HCT116 (cell line): ENCODE results near the gene AKT3. TPM values are rescaled to one million over a fixed set of nuclear protein-coding genes. Genes with fewer than 3 reads are reported as not detected.

ENCODE experiments used
- ATAC-seq: fragments of 200-7000 bp; cut with Tn5 transposase; 2 replicates; pipeline ENCODE4 v1.9.1; 2020; ENCODE audit warnings: mild to moderate bottlenecking, moderate library complexity
- BruUV-seq: library from RNA; stranded (reverse); fragments of 400-500 nt; replicated peaks from 2 replicates; lab custom pipeline; 2021; lab: Mats Ljungman, UMichigan
- CTCF ChIA-PET: fragments of 300-600 bp; sonication (Branson Sonifier 250); formaldehyde crosslinking; loops from one replicate; lab custom pipeline; 2021; ENCODE audit warnings: antibody characterized with exemption; lab: Charles Lee
- POLR2A ChIA-PET: fragments of 300-600, 350-600 bp; sonication (Branson Sonifier 250); formaldehyde crosslinking; loops from one replicate; lab custom pipeline; 2021; ENCODE audit warnings: antibody characterized with exemption; lab: Charles Lee
- RAD21 ChIA-PET, 2 experiments: fragments of 300-600 bp; sonication (Branson Sonifier 250); formaldehyde crosslinking; loops; one replicate each; lab custom pipeline; 2023; ENCODE audit warnings: low total read pairs in 2 of 2; ENCODE audit not compliant: uncharacterized antibody in 2 of 2, unreplicated experiment in 2 of 2, low non-redundant PET in 1 of 2; lab: Charles Lee
- DNase-seq: peaks from one replicate; pipeline ENCODE4 v3.0.0-alpha.2; 2010; ENCODE audit warnings: low read depth, low spot score
- H2AFZ ChIP-seq: fragments of 200-600 bp; shearing (Covaris generic), sonication (generic); 2 replicates; pipeline ENCODE4 v1.6.1; 2017; ENCODE audit warnings: low read depth, mixed run types, mixed read lengths, antibody characterized with exemption, low read length; ENCODE audit not compliant: poor library complexity, severe bottlenecking
- H3K27ac ChIP-seq: 2 replicates; pipeline ENCODE4 v1.5.1; 2012; ENCODE audit warnings: low read depth, low read length
- H3K27me3 ChIP-seq: fragments of 200-600 bp; sonication (generic); 2 replicates; pipeline ENCODE4 v1.6.1; 2016; ENCODE audit warnings: mixed run types, low read length, mixed read lengths; ENCODE audit not compliant: insufficient read depth
- H3K36me3 ChIP-seq, 2 experiments: fragments of 200-500 bp in 1 of 2; fragments of 200-600 bp in 1 of 2; sonication (Bioruptor generic) in 1 of 2; sonication (generic) in 1 of 2; 2 replicates each; pipeline versions ENCODE4 v1.5.1 to v1.6.1; 2014 to 2016; ENCODE audit warnings: low read length in 2 of 2, inconsistent platforms in 1 of 2, mixed read lengths in 1 of 2, mixed run types in 1 of 2; ENCODE audit not compliant: insufficient read depth in 2 of 2, control insufficient read depth in 1 of 2
- H3K4me1 ChIP-seq, 2 experiments: fragments of 200-600 bp in 1 of 2; sonication (generic) in 1 of 2; 2 replicates each; pipeline versions ENCODE4 v1.5.1 to v1.6.1; 2012 to 2017; ENCODE audit warnings: low read length in 2 of 2, inconsistent platforms in 1 of 2, mild to moderate bottlenecking in 1 of 2, mixed read lengths in 1 of 2, mixed run types in 1 of 2, moderate library complexity in 1 of 2; ENCODE audit not compliant: insufficient read depth in 2 of 2, control insufficient read depth in 1 of 2
- H3K4me2 ChIP-seq: fragments of 200-600 bp; sonication (generic); 2 replicates; pipeline ENCODE4 v1.6.1; 2017; ENCODE audit warnings: mixed run types, low read length, mixed read lengths
- H3K4me3 ChIP-seq, 2 experiments: fragments of 200-600 bp in 1 of 2; sonication (generic) in 1 of 2; replicated peaks in 1 of 2; 2 replicates each; pipeline ENCODE4 v1.5.1; 2011 to 2016; ENCODE audit warnings: low read length in 2 of 2, control low read depth in 1 of 2, low read depth in 1 of 2, mild to moderate bottlenecking in 1 of 2, mixed read lengths in 1 of 2, mixed run types in 1 of 2
- H3K79me2 ChIP-seq: fragments of 200-600 bp; sonication (generic); 2 replicates; pipeline ENCODE4 v1.6.1; 2017; ENCODE audit warnings: mild to moderate bottlenecking, mixed run types, low read length, moderate library complexity, mixed read lengths; ENCODE audit not compliant: insufficient read depth
- H3K9ac ChIP-seq: fragments of 200-600 bp; sonication (generic); 2 replicates; pipeline ENCODE4 v1.6.1; 2016; ENCODE audit warnings: low read length, mixed read lengths
- H3K9me2 ChIP-seq: fragments of 200-600 bp; sonication (generic), shearing (Covaris generic); 2 replicates; pipeline ENCODE4 v1.6.1; 2017; ENCODE audit warnings: mixed run types, mild to moderate bottlenecking, moderate library complexity; ENCODE audit not compliant: insufficient read depth
- H3K9me3 ChIP-seq, 2 experiments: fragments of 200-500 bp in 1 of 2; fragments of 200-600 bp in 1 of 2; sonication (Bioruptor generic) in 1 of 2; sonication (generic) in 1 of 2; 2 replicates each; pipeline ENCODE4 v1.6.1; 2014 to 2017; ENCODE audit warnings: low read length in 2 of 2, mixed read lengths in 2 of 2, inconsistent platforms in 1 of 2, low read depth in 1 of 2, mild to moderate bottlenecking in 1 of 2, mixed run types in 1 of 2, moderate library complexity in 1 of 2; ENCODE audit not compliant: control insufficient read depth in 1 of 2, insufficient read depth in 1 of 2
- H4K20me1 ChIP-seq: fragments of 200-600 bp; sonication (generic), shearing (Covaris generic); 2 replicates; pipeline ENCODE4 v1.6.1; 2017; ENCODE audit warnings: mixed run types, mild to moderate bottlenecking, moderate library complexity; ENCODE audit not compliant: insufficient read depth
- CEBPB ChIP-seq: IDR thresholded peaks from 2 replicates; pipeline ENCODE4 v1.6.1; 2012; ENCODE audit warnings: low read depth
- EGR1 ChIP-seq: IDR thresholded peaks from 2 replicates; pipeline ENCODE4 v1.6.1; 2012; ENCODE audit warnings: low read depth
- JUND ChIP-seq: IDR thresholded peaks from 2 replicates; pipeline ENCODE4 v1.6.1; 2012
- SRF ChIP-seq: IDR thresholded peaks from 2 replicates; pipeline ENCODE4 v1.6.1; 2012; ENCODE audit warnings: low read depth
- ZNF274 ChIP-seq: fragments of 200-500 bp; sonication (Bioruptor generic); IDR thresholded peaks from 2 replicates; pipeline ENCODE4 v1.6.1; 2014; ENCODE audit warnings: mild to moderate bottlenecking, low read depth, low read length, inconsistent platforms
- intact Hi-C: fragments of 100-400 bp; cut with micrococcal nuclease; formaldehyde crosslinking; loops from 2 replicates; pipeline ENCODE4 v1.10.0; 2022
- total RNA-seq: library from RNA; stranded (reverse); gene quantifications from one replicate; pipeline ENCODE4 v1.2.1, GENCODE V29; 2021; ENCODE audit not compliant: unreplicated experiment
- TF ChIP-seq, protein P1 (sequence below): IDR thresholded peaks from 2 replicates; pipeline ENCODE4 v1.6.1; 2012; ENCODE audit warnings: low read depth
- TF ChIP-seq, protein P2 (sequence below): IDR thresholded peaks from 2 replicates; pipeline ENCODE4 v1.6.1; 2012

Gene AKT3
- total RNA-seq, 1 experiment from 2014 or later: 0.49 TPM

DNA sequence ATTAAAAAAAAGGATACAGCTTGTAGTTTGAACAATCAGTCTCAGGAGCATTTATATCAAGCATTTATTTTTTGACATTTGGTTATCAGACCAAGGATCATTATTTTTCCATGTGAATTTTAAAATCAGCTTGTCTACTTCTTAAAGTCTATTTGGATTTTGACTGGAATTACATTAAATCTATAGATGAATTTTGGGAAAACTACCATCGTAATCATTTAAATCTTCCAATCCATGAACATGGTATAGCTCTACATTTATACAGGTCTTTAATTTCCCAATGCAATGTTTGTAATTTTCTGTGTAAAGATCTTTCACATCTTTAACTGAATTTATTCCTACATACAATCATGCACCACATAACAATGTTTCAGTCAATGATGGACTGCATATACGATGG, 203.2 kb downstream of the AKT3 start (continued):
- TF ChIP-seq, protein P1, sequence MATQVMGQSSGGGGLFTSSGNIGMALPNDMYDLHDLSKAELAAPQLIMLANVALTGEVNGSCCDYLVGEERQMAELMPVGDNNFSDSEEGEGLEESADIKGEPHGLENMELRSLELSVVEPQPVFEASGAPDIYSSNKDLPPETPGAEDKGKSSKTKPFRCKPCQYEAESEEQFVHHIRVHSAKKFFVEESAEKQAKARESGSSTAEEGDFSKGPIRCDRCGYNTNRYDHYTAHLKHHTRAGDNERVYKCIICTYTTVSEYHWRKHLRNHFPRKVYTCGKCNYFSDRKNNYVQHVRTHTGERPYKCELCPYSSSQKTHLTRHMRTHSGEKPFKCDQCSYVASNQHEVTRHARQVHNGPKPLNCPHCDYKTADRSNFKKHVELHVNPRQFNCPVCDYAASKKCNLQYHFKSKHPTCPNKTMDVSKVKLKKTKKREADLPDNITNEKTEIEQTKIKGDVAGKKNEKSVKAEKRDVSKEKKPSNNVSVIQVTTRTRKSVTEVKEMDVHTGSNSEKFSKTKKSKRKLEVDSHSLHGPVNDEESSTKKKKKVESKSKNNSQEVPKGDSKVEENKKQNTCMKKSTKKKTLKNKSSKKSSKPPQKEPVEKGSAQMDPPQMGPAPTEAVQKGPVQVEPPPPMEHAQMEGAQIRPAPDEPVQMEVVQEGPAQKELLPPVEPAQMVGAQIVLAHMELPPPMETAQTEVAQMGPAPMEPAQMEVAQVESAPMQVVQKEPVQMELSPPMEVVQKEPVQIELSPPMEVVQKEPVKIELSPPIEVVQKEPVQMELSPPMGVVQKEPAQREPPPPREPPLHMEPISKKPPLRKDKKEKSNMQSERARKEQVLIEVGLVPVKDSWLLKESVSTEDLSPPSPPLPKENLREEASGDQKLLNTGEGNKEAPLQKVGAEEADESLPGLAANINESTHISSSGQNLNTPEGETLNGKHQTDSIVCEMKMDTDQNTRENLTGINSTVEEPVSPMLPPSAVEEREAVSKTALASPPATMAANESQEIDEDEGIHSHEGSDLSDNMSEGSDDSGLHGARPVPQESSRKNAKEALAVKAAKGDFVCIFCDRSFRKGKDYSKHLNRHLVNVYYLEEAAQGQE: no peak
- TF ChIP-seq ZNF274 (no peak), EGR1 (no peak), CEBPB (no peak)

DNA sequence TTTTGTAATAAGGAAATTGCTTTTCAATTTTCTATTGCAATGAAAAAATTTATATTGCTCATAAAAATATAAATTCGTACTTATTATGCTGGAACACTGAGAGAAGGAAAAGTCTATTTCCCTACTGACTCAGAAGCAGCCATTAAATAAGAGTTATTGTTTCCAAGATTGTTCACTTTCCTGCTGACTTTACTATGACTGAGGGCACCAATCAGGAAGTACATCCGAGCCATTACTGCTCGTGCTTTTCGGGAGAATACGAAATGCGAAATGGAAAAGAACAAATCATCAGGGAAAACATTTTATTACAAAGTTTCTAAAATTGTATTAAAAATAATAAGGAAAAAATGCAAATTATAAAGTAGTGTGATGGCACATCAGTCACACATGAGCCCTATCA, 204.8 kb downstream of the AKT3 start:
- H3K79me2 ChIP-seq: no peaks in the 10 kb centered on the region
- intact Hi-C loops: no loop called here
- H4K20me1 ChIP-seq: no peaks in the 10 kb centered on the region
- H3K4me2 ChIP-seq: no peak overlapping the region
- ChIA-PET RAD21 (no interaction called here), CTCF (no interaction called here), POLR2A (no interaction called here)
- H3K9me2 ChIP-seq: no peaks in the 10 kb centered on the region
- no peak for TF ChIP-seq SRF
- TF ChIP-seq, protein P2, sequence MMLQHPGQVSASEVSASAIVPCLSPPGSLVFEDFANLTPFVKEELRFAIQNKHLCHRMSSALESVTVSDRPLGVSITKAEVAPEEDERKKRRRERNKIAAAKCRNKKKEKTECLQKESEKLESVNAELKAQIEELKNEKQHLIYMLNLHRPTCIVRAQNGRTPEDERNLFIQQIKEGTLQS: no peak
- TF ChIP-seq JUND: no peak
- H2AFZ ChIP-seq: no peak overlapping the region
- H3K9me3 ChIP-seq: no peaks in the 10 kb centered on the region
- no TSS peak for BruUV-seq
- H3K36me3 ChIP-seq: no peaks in the 10 kb centered on the region
- no peaks in the 10 kb centered on the region for H3K4me1 ChIP-seq
- H3K27me3 ChIP-seq: no peaks in the 10 kb centered on the region
- H3K27ac ChIP-seq: no peak overlapping the region
- H3K9ac ChIP-seq: no peak overlapping the region
- no peak overlapping the region for H3K4me3 ChIP-seq
- ATAC-seq: no peak
- DNase-seq: no peak
